Vagina (tissue), 2 donors: ENCODE data around the gene SLC2A11. TPM values are rescaled to one million over a fixed set of nuclear protein-coding genes. Genes with fewer than 3 reads are reported as not detected.

ENCODE experiments used
- DNase-seq, 2 donors: peaks; one replicate each; pipeline ENCODE4 v3.0.0-alpha.2; 2017; ENCODE audit errors: extremely low spot score in 2 of 2
- H3K27ac ChIP-seq: fragments of 200-600 bp; sonication (generic); one replicate; pipeline ENCODE4 v1.5.1; 2019
- H3K27me3 ChIP-seq: fragments of 200-600 bp; sonication (generic); one replicate; pipeline ENCODE4 v1.5.1; 2019
- H3K36me3 ChIP-seq, 2 donors: fragments of 200-600 bp; sonication (generic); one replicate each; pipeline ENCODE4 v1.5.1; 2017 to 2019
- H3K4me1 ChIP-seq: fragments of 200-600 bp; sonication (generic); one replicate; pipeline ENCODE4 v1.5.1; 2019
- H3K4me3 ChIP-seq, 2 donors: fragments of 200-600 bp; sonication (generic); 1 replicate in 1 of 2; 2 replicates in 1 of 2; pipeline ENCODE4 v1.5.1; 2016 to 2019
- H3K9me3 ChIP-seq: fragments of 200-600 bp; sonication (generic); one replicate; pipeline ENCODE4 v1.5.1; 2019
- POLR2A ChIP-seq, 2 donors: fragments of 450-650 bp; IDR thresholded peaks; one replicate each; pipeline ENCODE4 v1.6.1; 2017; ENCODE audit warnings: antibody characterized with exemption in 2 of 2, mild to moderate bottlenecking in 2 of 2, moderate library complexity in 2 of 2
- POLR2AphosphoS5 ChIP-seq, 2 donors: sonication (generic); formaldehyde crosslinking; IDR thresholded peaks; one replicate each; pipeline ENCODE4 v1.9.0; 2017; ENCODE audit warnings: antibody characterized with exemption in 2 of 2, mild to moderate bottlenecking in 2 of 2, low read depth in 1 of 2; ENCODE audit not compliant: insufficient read depth in 1 of 2
- intact Hi-C: fragments of 100-400 bp; cut with DNase I; formaldehyde crosslinking; loops from one replicate; pipeline ENCODE4 v1.15.1; 2023
- total RNA-seq: library from RNA; depleted of rRNA; stranded (reverse); fragments of >200 nt; gene quantifications from one replicate; pipeline ENCODE4 v1.2.3, GENCODE V29; 2016
- TF ChIP-seq, protein P1 (sequence below), 3 experiments: fragments of 450-650 bp in 2 of 3; fragments of 200-600 bp in 1 of 3; sonication (generic) in 1 of 3; IDR thresholded peaks; one replicate each; pipeline ENCODE4 v1.5.1; 2017 to 2019; ENCODE audit warnings: antibody characterized with exemption in 3 of 3, mild to moderate bottlenecking in 2 of 3, moderate library complexity in 2 of 3

SLC2A11 gene
- total RNA-seq, 1 donor from 2014 or later, result 4.9 TPM

DNA sequence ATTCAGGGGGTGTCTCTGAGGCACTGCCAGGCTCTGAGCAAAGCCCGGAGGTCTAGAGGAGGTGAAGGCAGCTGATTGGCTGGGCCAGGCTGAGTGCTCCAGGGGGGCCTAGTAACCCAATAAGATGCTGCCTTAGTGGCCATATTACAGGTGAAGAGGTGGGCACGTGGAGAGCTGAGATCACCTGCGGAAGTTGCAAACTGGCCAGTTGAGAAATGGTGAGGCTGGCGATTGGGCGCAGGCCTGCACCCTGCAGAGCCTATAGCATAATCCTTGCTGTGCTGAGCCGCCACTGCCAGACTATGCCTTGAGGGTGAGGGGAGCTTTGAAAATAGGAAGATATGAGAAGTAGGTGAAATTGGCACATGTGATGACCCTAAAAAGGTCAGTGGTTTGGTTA lies 40.5 kb upstream of the SLC2A11 start:
- no peak for DNase-seq
- H3K27me3 ChIP-seq, result no peaks in the 10 kb centered on the region
- H3K27ac ChIP-seq, result no peak overlapping the region
- H3K4me3 ChIP-seq, result no peak overlapping the region
- peaks cover 8% of the 10 kb centered on the region for H3K4me1 ChIP-seq
- H3K36me3 ChIP-seq, result peaks cover 0 to 72% of the 10 kb centered on the region in 2 donors
- TF ChIP-seq, protein P1, sequence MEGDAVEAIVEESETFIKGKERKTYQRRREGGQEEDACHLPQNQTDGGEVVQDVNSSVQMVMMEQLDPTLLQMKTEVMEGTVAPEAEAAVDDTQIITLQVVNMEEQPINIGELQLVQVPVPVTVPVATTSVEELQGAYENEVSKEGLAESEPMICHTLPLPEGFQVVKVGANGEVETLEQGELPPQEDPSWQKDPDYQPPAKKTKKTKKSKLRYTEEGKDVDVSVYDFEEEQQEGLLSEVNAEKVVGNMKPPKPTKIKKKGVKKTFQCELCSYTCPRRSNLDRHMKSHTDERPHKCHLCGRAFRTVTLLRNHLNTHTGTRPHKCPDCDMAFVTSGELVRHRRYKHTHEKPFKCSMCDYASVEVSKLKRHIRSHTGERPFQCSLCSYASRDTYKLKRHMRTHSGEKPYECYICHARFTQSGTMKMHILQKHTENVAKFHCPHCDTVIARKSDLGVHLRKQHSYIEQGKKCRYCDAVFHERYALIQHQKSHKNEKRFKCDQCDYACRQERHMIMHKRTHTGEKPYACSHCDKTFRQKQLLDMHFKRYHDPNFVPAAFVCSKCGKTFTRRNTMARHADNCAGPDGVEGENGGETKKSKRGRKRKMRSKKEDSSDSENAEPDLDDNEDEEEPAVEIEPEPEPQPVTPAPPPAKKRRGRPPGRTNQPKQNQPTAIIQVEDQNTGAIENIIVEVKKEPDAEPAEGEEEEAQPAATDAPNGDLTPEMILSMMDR (IDR thresholded peaks at IDR 0.05), result no peak
- no peak for TF ChIP-seq POLR2AphosphoS5 (IDR thresholded peaks at IDR 0.05; ENCODE audit: insufficient read depth in 1 of 2, low read depth in 1 of 2)
- no peak for TF ChIP-seq POLR2A (IDR thresholded peaks at IDR 0.05)
- intact Hi-C loops, result no loop called here
- no peaks in the 10 kb centered on the region for H3K9me3 ChIP-seq

DNA sequence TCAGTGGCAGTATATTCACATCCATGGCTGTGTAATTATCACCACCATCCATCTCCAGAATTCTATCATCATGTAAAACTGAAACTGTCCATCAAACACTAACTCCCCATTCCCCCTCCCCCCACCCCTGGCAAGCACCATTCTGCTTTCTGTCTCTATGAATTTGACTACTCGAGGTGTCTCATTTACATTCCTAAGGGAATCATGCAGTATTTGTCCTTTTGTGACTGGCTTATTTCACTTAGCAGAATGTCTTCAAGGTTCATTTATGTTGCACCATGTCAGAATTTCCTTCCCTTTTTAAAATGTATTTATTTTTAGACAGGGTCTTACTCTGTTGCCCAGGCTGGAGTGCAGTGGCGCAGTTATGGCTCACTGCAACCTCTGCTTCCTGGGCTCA lies 39.1 kb upstream of the SLC2A11 start:
- Histone ChIP-seq H3K27ac (no peak overlapping the region), H3K9me3 (no peaks in the 10 kb centered on the region), H3K4me3 (no peak overlapping the region), H3K27me3 (no peaks in the 10 kb centered on the region), H3K4me1 (peaks cover 8% of the 10 kb centered on the region), H3K36me3 (peaks cover 0 to 75% of the 10 kb centered on the region in 2 donors)
- intact Hi-C loops, result no loop called here
- TF ChIP-seq, protein P1 (IDR thresholded peaks at IDR 0.05), result no peak
- TF ChIP-seq POLR2AphosphoS5 (IDR thresholded peaks at IDR 0.05; ENCODE audit: insufficient read depth in 1 of 2, low read depth in 1 of 2), result no peak
- TF ChIP-seq POLR2A (IDR thresholded peaks at IDR 0.05), result no peak
- no peak for DNase-seq

DNA sequence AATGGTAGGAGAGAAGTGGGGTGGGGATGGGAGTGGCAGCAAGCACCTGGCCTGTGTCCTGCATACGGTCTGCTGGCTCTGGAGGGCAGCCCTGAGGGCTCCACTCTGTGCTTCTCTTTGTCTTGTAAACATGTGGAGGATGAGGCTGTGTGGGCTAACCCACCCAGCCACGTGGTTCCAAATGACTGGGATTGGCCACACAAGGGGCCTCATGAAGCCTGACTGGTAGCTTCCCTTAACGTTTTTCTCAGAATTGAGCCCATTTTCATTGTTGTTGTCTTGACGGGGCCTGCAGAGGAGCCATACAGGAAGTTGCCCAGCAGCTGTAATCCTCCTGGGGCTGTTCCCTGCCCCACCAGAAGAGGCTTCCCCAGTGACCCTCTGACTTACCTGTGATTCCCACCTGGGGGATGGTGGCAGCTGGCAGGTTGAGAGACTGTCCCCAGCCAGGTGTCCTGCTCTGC lies 36.9 kb upstream of the SLC2A11 start:
- Histone ChIP-seq H3K4me1 (peaks cover 8% of the 10 kb centered on the region), H3K27me3 (no peaks in the 10 kb centered on the region), H3K36me3 (peaks cover 0 to 86% of the 10 kb centered on the region in 2 donors), H3K9me3 (no peaks in the 10 kb centered on the region), H3K4me3 (no peak overlapping the region), H3K27ac (no peak overlapping the region)
- intact Hi-C loops, result no loop called here
- DNase-seq, result no peak
- TF ChIP-seq POLR2A (IDR thresholded peaks at IDR 0.05), result no peak
- no peak for TF ChIP-seq POLR2AphosphoS5 (IDR thresholded peaks at IDR 0.05; ENCODE audit: insufficient read depth in 1 of 2, low read depth in 1 of 2)
- TF ChIP-seq, protein P1 (IDR thresholded peaks at IDR 0.05), result no peak

DNA sequence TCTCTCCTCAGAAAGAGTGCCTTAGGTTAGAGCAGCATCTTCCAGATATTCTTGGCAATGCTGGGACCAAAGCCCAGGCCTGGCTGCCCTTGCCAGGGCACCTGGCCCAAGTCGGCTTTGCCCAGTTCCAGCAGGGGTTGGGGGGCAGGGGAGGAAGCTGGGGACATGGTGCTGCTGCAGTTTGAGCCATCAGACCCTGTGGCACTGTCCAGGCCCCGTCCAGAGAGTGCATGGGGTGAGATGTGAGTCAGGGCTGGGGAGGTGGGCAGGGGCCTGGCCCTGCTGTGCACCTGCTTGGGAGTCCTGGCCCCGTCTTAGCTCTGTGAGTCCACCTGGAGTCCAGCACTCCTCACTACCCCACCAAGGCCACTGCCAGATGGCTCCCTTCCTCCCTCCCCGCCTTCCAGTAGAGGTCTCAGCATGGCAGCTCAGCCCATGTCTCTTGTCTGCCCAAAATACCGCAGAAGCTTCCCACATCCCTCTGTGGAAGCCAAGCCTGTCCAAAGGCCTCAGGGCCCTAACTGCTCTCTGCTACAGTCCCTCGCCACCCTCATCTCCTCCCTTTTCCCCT lies 35.5 kb upstream of the SLC2A11 start:
- Histone ChIP-seq H3K27me3 (no peaks in the 10 kb centered on the region), H3K36me3 (peaks cover 0 to 86% of the 10 kb centered on the region in 2 donors), H3K4me3 (no peak overlapping the region), H3K4me1 (peaks cover 8% of the 10 kb centered on the region), H3K27ac (no peak overlapping the region), H3K9me3 (no peaks in the 10 kb centered on the region)
- intact Hi-C loops, result no loop called here
- no peak for DNase-seq
- no peak for TF ChIP-seq POLR2A (IDR thresholded peaks at IDR 0.05)

DNA sequence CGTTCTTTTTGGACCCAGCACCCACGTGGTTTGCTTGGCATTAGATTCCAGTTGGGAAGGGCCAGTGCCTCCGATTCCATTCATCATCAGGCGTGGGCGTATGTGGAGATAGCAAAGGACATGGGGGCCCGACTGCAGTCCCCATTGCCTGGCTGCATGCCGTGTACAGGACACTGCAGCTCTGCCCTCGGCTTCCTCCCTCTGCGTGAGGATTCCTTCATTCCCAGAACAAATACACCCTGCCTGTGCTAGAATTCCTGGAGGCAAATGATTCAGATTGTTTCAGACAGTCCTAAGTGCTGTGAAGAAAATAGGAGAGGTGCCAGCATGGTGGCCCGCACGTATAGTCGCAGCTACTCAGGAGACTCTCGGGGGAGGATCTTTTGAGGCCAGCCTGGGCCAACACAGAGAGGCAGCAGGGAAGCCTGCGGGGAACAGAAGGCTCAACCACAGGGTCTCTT lies 34.3 kb upstream of the SLC2A11 start:
- peaks cover 8% of the 10 kb centered on the region for H3K4me1 ChIP-seq
- DNase-seq, result no peak
- H3K27ac ChIP-seq, result no peak overlapping the region
- no peaks in the 10 kb centered on the region for H3K27me3 ChIP-seq
- no peaks in the 10 kb centered on the region for H3K9me3 ChIP-seq
- intact Hi-C loops, result no loop called here
- H3K4me3 ChIP-seq, result no peak overlapping the region
- TF ChIP-seq POLR2A (IDR thresholded peaks at IDR 0.05), result no peak
- TF ChIP-seq, protein P1 (IDR thresholded peaks at IDR 0.05), result no peak
- no peak for TF ChIP-seq POLR2AphosphoS5 (IDR thresholded peaks at IDR 0.05; ENCODE audit: insufficient read depth in 1 of 2, low read depth in 1 of 2)
- peaks cover 0 to 83% of the 10 kb centered on the region in 2 donors for H3K36me3 ChIP-seq
